ENCODE data around the gene ZNF335.
A peak's percentile ranks its signal among the peaks of the same experiment; 100 is the strongest.

ZNF335 gene

DNA sequence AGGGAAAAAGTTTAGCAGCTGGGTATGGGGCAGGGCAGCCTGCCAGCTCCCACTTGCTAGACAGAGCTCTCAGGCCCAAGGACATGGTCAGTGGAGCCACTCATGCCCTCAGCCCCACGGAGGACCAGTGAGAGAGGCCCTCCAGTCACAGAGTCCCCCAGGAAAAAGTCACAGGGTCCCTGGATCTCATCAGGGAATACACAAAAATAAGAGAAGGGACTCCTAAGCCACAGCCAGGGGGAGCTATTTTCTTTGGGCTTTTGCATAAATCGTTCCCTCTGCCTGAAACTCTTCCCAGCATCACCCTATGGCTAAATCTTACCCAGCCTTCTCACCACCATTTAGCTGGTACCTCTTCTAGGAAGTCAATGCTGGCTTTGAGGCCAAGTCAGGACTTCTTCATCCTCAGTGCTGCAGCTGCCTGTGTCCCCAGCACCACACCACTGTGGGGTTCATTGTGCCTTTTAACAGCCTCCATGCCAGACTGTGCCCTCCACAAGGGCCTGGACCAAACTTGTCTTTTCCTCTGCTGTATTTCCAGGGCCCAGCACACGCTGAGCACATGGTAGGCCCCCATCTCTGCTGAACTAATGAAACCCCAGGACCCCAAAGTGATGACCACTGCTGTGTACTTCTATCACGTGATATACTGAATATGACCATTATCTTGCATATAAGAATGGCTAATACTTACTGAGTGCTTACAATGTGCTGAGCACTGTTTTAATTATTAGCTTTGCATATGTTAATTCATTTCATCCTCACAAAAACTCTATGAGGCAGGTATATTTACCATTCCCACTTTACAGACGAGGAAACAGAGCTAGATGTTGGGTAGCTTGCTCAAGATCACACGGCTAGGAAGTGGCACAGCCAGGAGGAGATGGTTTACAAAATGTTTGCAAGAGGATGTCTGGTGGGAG, 2.0 kb downstream of the ZNF335 start:
- Mint-ChIP-seq H3K4me3 (peak overlapping the region; percentile 80), H3K9me3 (no peaks in the 10 kb centered on the region), H3K4me1 (ENCODE audit: low read depth) (peaks cover 26% of the 10 kb centered on the region), H3K36me3 (ENCODE audit: low read depth) (peaks cover 63% of the 10 kb centered on the region), H3K27ac (peak overlapping the region; percentile 100), H3K27me3 (no peaks in the 10 kb centered on the region)
- DNase-seq = no peak

DNA sequence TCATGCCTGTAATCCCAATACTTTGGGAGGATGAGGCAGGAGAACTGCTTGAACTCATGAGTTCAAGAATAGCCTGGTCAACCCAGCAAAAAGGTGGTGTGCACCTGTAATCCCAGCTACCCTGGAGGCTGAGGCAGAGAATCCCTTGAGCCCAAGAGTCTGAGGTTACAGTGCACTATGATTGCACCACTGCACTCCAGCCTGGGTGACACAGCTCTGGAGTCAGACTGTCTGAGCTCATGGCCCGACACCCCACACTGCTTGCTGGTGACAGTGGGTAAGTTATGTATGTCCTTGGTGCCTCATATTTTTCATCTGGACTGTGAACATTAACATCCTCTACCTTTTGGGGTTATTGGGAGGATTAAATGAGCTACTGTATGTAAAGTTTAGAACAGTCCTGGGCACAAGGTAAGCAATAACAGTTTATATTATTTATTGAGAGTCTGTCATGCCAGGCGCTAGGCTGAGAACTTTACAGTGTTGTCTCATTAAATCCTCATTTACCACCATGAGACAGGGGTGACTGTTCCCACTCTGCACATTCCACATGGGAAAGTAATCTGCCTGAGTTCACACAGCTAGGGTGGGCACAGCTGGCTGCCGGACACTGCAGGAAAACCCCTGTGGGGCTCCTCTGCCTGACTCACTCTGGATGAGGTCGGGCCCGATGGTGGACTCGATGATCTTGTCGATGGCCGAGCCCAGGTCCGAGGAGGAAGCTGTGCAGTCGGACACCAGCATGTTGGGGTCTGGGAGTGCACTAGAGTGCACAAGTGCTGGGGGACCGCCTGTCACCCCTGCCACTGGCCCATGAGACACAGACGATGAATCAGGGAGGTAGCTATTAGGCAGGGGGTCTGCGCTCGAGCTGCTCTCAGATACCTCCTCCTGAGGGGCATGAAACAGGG, 2.9 kb downstream of the ZNF335 start:
- Mint-ChIP-seq H3K36me3 (ENCODE audit: low read depth) (peaks cover 71% of the 10 kb centered on the region), H3K27me3 (no peaks in the 10 kb centered on the region), H3K27ac (peak overlapping the region; percentile 100), H3K4me3 (no peak overlapping the region), H3K9me3 (no peaks in the 10 kb centered on the region), H3K4me1 (ENCODE audit: low read depth) (peaks cover 27% of the 10 kb centered on the region)
- DNase-seq = no peak

DNA sequence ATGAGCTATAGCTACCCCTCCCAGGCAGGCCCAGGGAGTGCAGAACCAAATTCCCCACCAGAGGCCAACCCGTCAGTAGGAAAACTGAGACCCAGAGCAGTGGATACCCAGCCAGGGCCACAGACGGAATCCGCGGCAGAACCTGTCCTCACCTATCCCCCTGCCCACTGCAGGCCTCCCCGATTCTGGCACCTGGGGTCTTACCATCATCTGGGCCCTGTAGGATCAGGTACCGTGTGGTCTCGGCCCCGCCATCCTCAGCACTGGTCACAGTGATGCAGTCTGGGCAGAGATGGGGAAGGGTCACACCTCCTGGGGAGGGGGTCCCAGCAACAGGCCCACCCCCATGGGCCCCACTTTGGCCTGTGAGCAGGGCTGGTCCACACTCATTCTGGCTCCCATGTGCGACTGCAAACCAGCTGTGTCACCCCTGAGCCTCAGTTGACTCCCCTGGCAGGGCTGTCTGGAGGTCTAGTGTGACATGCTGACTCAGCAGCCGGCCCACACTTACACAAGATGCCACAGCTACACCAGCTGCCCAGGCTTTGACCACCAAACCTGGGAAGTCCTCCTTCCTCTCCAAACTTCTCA, 3.8 kb downstream of the ZNF335 start:
- Mint-ChIP-seq H3K9me3 (no peaks in the 10 kb centered on the region), H3K4me3 (no peak overlapping the region), H3K36me3 (ENCODE audit: low read depth) (peaks cover 80% of the 10 kb centered on the region), H3K27ac (peak overlapping the region; percentile 100), H3K4me1 (ENCODE audit: low read depth) (peaks cover 27% of the 10 kb centered on the region), H3K27me3 (no peaks in the 10 kb centered on the region)
- DNase-seq = no peak

DNA sequence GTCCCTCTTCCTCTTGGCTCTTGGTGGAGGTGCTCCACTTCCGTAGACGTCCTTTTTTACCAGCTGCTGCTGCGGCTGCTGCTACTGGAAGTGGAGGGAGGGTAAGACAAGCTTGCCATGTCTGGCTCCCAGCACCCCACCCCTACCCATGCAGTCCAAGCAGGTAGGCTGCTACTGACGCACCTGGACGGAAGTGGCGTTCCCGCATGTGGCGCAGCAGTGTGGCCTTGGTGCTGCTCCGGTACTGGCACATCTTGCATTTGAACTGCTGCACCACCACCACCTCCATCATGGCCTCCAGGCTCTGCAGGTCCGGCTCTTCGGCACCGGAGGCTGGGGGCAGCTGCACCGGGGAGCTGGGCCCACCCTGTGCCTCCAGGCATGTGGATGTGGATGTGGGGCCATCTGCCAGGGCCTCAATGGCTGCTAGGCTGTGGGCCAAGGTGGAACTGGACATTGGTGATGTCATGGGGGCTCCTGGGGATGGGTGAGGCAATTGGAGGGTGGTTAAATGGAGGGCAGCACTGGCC, 4.4 kb downstream of the ZNF335 start:
- Mint-ChIP-seq H3K36me3 (ENCODE audit: low read depth) (peaks cover 84% of the 10 kb centered on the region), H3K4me3 (no peak overlapping the region), H3K9me3 (no peaks in the 10 kb centered on the region), H3K4me1 (ENCODE audit: low read depth) (peaks cover 26% of the 10 kb centered on the region), H3K27me3 (no peaks in the 10 kb centered on the region), H3K27ac (peak overlapping the region; percentile 14)
- DNase-seq = peak; percentile 19

DNA sequence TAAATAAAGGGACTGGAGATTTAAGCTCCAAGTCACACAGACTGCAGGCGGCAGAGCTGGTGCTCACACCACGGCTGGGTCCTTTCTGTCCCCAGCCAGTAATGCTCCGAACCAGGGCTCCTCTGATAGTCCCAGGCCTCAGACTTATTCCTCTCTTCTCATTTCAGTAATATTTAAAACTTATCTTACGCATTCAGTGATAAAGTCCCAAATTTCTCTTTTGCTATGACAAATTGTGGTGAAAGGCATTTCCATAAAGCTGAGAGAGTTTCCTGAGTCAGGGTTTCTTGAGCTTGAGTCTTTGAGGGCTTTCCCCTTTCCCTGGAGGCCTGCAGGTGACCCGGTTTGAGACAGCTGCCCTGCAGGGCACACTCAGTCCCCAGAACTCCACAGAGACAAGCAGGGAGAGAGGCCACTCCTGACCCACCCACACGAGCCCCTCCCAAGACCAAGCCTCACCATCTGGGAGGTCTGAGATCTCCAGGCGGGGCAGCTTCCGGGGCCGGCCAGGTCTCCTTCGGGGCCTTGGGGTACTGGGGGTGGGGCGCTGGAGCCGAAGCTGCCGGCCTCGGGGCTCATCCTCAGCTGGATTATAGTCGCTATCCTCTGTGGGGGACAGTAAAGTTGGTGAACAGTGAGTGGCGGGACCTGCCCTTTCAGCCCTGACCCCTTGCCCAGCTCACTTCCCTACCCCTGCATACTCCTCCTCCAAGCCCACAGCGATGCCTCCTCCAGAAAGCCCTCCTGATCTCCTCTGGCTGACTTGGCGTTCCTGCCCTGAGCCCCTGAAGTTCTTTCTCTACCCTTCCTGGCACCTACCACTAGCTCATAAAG, 6.6 kb downstream of the ZNF335 start:
- Mint-ChIP-seq H3K9me3 (no peaks in the 10 kb centered on the region), H3K4me3 (no peak overlapping the region), H3K27me3 (no peaks in the 10 kb centered on the region), H3K27ac (peak overlapping the region; percentile 61), H3K4me1 (ENCODE audit: low read depth) (peaks cover 21% of the 10 kb centered on the region), H3K36me3 (ENCODE audit: low read depth) (peaks cover 91% of the 10 kb centered on the region)
- DNase-seq = no peak

DNA sequence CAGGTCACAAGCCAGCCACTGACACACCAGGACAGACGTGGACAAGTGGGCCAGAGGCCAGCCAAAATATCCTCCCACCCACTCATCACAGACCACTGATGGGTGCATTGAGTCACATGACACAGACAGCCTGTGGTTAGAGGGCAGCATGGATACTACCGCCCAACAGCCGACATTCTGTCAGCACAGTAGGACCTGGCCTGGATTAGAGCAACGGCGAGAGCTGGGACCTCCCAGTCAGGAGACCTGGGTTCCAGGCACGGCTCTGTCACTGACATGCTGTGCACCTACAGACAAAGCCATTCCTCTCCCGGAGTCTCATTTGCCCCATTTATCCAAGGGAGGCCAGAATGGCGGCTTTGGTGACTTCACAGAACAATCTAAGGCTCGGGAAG, 8.0 kb downstream of the ZNF335 start:
- no peaks in the 10 kb centered on the region for H3K27me3 Mint-ChIP-seq
- no peak overlapping the region for H3K4me3 Mint-ChIP-seq
- H3K9me3 Mint-ChIP-seq = no peaks in the 10 kb centered on the region
- H3K27ac Mint-ChIP-seq = peak overlapping the region; percentile 59
- H3K36me3 Mint-ChIP-seq (ENCODE audit: low read depth) = peaks cover 92% of the 10 kb centered on the region
- no peak for DNase-seq
- H3K4me1 Mint-ChIP-seq (ENCODE audit: low read depth) = peaks cover 8% of the 10 kb centered on the region

DNA sequence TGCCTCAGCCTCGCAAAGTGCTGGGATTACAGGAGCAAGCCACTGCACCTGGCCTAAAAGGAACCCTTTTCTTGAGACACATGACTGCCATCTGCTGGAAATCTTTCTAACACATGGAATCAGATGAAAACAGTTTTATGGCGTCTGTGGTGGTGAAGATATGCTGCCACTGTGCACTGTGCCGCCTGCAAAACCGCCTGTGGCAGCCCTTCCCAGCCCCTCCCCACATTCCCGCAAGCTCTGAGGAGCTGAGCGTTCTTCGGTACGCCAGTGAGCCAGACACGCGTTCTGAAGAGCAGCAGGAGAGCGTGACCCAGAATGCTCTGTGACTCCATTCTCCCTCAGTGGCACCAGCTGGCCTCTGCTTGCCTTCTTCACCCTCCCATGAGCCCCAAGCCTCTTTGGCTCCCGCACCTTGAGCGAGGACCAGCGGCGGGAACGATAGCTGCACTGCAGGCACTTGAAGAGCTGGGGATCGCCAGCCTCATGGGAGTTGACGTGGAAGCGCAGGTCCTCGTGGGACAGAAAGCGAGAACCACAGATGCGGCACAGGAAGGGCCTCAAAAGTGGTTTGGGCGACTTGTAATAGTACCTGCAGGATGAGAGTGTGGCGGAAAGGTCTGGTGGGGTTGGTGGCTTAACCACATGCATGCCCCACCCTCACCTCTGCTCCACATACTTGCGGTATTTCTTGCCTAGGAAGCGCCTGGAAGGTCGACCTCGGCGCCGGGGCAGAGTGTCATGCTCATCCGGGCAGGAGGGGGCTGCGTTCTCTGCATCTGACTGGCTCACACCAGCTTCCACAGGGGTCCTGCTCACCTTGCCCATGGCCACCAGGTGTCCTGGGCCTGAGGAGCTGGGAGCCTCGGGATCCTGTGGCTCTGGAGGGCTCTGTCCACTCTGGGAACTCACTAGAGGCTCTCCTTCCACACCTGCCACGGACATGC, 8.7 kb downstream of the ZNF335 start:
- Mint-ChIP-seq H3K4me1 (ENCODE audit: low read depth) (peaks cover 8% of the 10 kb centered on the region), H3K27ac (no peak overlapping the region), H3K27me3 (no peaks in the 10 kb centered on the region), H3K36me3 (ENCODE audit: low read depth) (peaks cover 92% of the 10 kb centered on the region), H3K4me3 (no peak overlapping the region), H3K9me3 (no peaks in the 10 kb centered on the region)
- no peak for DNase-seq

DNA sequence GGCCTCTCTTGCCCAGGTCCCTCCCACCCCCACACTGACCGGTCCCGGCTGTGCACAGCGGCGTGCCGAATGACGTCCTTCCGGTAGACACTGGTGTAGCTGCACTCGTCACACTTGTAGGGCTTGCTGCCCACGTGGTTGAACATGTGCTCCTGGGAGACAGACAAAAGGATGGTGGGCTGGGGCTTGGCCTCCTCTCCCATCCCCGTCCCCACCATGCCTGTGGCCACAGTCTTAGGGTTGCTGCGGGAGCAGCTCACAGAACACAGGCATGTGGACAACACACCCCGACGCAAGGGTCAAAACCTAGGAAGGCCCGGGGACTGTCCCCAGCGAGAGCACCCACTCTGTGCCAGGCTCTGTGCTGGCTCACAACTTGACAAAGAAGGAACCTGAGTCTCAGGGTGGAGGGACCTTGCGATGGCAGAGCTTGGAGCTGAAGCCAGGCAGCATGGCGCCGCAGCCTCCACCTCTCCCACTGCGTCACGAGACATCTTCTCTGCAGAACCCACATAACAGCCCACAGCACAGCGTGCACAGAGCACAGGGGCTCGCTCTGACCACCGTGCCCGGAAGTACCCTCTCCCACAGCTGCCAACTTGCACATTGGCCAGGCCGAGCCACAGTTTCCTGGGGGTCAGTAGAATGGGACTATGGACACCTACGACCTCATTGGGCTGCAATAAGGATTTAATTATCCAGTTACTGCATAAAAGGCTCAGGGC, 9.8 kb downstream of the ZNF335 start:
- DNase-seq = no peak
- H3K27ac Mint-ChIP-seq = no peak overlapping the region
- H3K36me3 Mint-ChIP-seq (ENCODE audit: low read depth) = peaks cover 92% of the 10 kb centered on the region
- no peak overlapping the region for H3K4me3 Mint-ChIP-seq
- no peaks in the 10 kb centered on the region for H3K27me3 Mint-ChIP-seq
- H3K9me3 Mint-ChIP-seq = no peaks in the 10 kb centered on the region
- H3K4me1 Mint-ChIP-seq (ENCODE audit: low read depth) = peaks cover 8% of the 10 kb centered on the region

DNA sequence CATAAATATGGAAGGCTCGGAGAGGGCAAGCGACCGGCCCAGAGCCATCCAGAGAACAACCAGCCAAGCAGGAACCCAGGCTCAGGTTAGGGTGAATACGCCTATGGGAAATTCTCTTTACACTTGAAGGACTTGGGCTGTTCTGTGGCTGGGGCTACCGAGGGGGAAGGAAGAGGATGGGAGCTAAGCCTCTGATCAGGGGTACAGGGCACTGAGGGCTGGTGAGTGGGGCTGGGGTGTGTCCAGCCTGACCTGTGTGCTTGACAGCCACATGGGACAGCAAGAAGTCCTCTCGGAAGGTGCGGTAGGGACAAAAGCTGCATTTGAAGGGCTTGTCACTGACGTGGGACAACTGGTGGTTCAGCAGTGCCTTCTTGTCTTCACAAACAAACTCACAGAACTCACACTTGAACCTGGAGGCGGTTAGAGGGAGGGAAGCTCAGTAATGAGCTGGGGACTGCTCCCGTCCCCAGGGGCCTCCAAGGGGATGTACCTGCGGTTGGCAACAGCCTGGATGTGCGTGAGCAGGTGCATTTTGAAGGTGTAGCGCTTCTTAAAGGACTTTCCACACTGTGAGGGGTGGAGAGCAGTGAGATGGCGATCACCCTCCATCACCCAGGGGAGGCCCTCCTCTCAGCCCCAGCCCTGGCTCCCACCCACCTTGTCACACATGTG, 11.9 kb downstream of the ZNF335 start:
- Mint-ChIP-seq H3K4me3 (no peak overlapping the region), H3K4me1 (ENCODE audit: low read depth) (peaks cover 2% of the 10 kb centered on the region), H3K9me3 (no peaks in the 10 kb centered on the region), H3K27me3 (no peaks in the 10 kb centered on the region), H3K27ac (no peak overlapping the region), H3K36me3 (ENCODE audit: low read depth) (peaks cover 90% of the 10 kb centered on the region)
- no peak for DNase-seq

DNA sequence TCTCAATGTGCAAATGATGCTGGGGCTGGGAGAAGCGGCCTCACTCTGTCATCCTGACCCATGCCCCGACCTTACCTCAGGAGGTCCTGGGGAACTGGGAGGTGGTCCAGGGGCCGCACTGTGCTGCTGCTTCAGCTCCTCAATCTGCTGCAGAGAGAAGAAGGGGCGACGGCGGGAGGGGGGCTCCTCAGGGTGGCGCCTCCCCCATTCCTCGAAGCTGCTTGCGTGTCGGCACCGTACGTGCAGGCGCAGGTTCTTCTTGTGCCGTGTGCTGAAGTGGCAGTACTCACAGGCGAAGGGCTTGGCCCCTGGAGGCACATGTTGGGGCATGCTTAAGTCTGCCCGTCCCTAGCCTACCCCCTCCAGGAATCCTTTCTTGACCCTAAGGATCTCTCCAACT, 12.9 kb downstream of the ZNF335 start:
- Mint-ChIP-seq H3K9me3 (no peaks in the 10 kb centered on the region), H3K27ac (no peak overlapping the region), H3K27me3 (no peaks in the 10 kb centered on the region), H3K4me1 (ENCODE audit: low read depth) (no peaks in the 10 kb centered on the region), H3K4me3 (no peak overlapping the region), H3K36me3 (ENCODE audit: low read depth) (peaks cover 87% of the 10 kb centered on the region)
- no peak for DNase-seq

DNA sequence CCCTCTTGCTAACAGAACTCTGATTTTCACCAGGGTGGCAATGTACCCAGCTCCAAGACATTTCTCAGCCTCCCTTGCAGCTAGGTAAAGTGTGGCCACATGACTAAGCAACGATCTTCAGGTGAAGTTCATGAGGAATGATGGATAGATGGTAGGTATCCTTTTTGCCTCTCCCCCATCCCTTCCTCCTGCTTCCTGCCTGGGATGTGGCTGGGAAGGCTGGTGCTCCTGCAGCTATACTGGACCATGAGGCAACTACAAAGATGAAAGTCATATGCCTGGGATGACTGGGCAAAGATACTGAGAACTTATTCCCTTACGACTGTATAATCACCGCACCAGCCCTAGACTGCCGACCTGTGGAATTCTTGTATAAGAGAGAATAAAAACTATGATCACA, 13.4 kb downstream of the ZNF335 start:
- no peak for DNase-seq
- no peaks in the 10 kb centered on the region for H3K4me1 Mint-ChIP-seq (ENCODE audit: low read depth)
- no peaks in the 10 kb centered on the region for H3K27me3 Mint-ChIP-seq
- H3K27ac Mint-ChIP-seq = peak overlapping the region; percentile 39
- H3K4me3 Mint-ChIP-seq = no peak overlapping the region
- H3K36me3 Mint-ChIP-seq (ENCODE audit: low read depth) = peaks cover 87% of the 10 kb centered on the region
- no peaks in the 10 kb centered on the region for H3K9me3 Mint-ChIP-seq
